GM21825 (cell line): ENCODE results near the gene FGF11.

ENCODE experiments used
- ATAC-seq: cut with Tn5 transposase; IDR thresholded peaks from one replicate; pipeline ENCODE4 v1.9.1; 2021; ENCODE audit warnings: mild to moderate bottlenecking, moderate library complexity; ENCODE audit not compliant: unreplicated experiment

Gene FGF11

GRCh38 chr17:7407485-7408251, 31.6 kb upstream of the FGF11 start, which contains the start of gene NLGN2:
NLGN2 (plus strand) TSS chr17:7407845; CDS start chr17:7408256, 411 bp downstream.
- no peak for ATAC-seq

- ATAC-seq: no peak
Measured at GRCh38 chr17:7408252-7408727, 31.0 kb upstream of the FGF11 start.

GRCh38 chr17:7408863-7409262, 30.4 kb upstream of the FGF11 start:
- no peak for ATAC-seq

- no peak for ATAC-seq
Measured at GRCh38 chr17:7409716-7410115, 29.6 kb upstream of the FGF11 start.

GRCh38 chr17:7410634-7411426, 28.5 kb upstream of the FGF11 start:
- ATAC-seq: no peak

- ATAC-seq: no peak
Measured at GRCh38 chr17:7411427-7411750, 27.9 kb upstream of the FGF11 start.

- ATAC-seq: no peak
Measured at GRCh38 chr17:7413346-7413985, 25.8 kb upstream of the FGF11 start.

- ATAC-seq: no peak
Measured at GRCh38 chr17:7414837-7415236, 24.5 kb upstream of the FGF11 start.

- no peak for ATAC-seq
Measured at GRCh38 chr17:7415784-7416183, 23.5 kb upstream of the FGF11 start.

GRCh38 chr17:7416323-7416722, 23.0 kb upstream of the FGF11 start:
- ATAC-seq: no peak

GRCh38 chr17:7417056-7417655, 22.2 kb upstream of the FGF11 start:
- no peak for ATAC-seq

- no peak for ATAC-seq
Measured at GRCh38 chr17:7418472-7419152, 20.7 kb upstream of the FGF11 start.

- no peak for ATAC-seq
Measured at GRCh38 chr17:7419819-7420610, 19.3 kb upstream of the FGF11 start, which contains the start of gene SPEM1. SPEM1 (plus strand) TSS chr17:7420324; CDS start chr17:7420385, 61 bp downstream.

- ATAC-seq: no peak
Measured at GRCh38 chr17:7421186-7421585, 18.1 kb upstream of the FGF11 start.

GRCh38 chr17:7423679-7424078, 15.6 kb upstream of the FGF11 start:
- ATAC-seq: no peak

GRCh38 chr17:7425316-7425715, 14.0 kb upstream of the FGF11 start, which contains the start of gene SPEM2:
SPEM2 (plus strand) TSS chr17:7425616; CDS start chr17:7425689, 73 bp downstream.
- ATAC-seq: no peak

GRCh38 chr17:7425756-7426155, 13.6 kb upstream of the FGF11 start:
- no peak for ATAC-seq

- ATAC-seq: no peak
Measured at GRCh38 chr17:7426203-7426863, 13.0 kb upstream of the FGF11 start.

- ATAC-seq: no peak
Measured at GRCh38 chr17:7426896-7427489, 12.3 kb upstream of the FGF11 start.
